WTC11 (cell line): Measurements from ENCODE around the gene HCLS1. TPM values are rescaled to one million over a fixed set of nuclear protein-coding genes. Genes with fewer than 3 reads are reported as not detected.
"Not testable (repeated sequence)": the region's sequence is repeated elsewhere in the genome, so short reads cannot be mapped to it uniquely, and the experiment has no call there.

Experiments used
- ATAC-seq: fragments of 200-7000 bp; cut with Tn5 transposase; 2 replicates; pipeline ENCODE4 v1.10.0; 2021; ENCODE audit warnings: mild to moderate bottlenecking, moderate library complexity
- CTCF ChIA-PET: fragments of 300-600 bp; sonication (Branson Sonifier 250); formaldehyde crosslinking; loops from one replicate; lab custom pipeline; 2021; ENCODE audit warnings: antibody characterized with exemption; lab: Charles Lee
- POLR2A ChIA-PET: fragments of 350-600 bp; sonication (Branson Sonifier 250); formaldehyde crosslinking; loops from one replicate; lab custom pipeline; 2021; ENCODE audit warnings: antibody characterized with exemption; lab: Charles Lee
- DNase-seq: peaks from one replicate; pipeline ENCODE4 v3.0.0; 2021; ENCODE audit warnings: low spot score
- H3K27ac Mint-ChIP-seq: 2 replicates; pipeline ENCODE4 v1.8.0; 2021; ENCODE audit warnings: mixed read lengths
- H3K27me3 Mint-ChIP-seq: 2 replicates; pipeline ENCODE4 v1.8.0; 2021; ENCODE audit warnings: low read depth, mild to moderate bottlenecking, moderate library complexity, mixed read lengths
- H3K36me3 Mint-ChIP-seq: 2 replicates; pipeline ENCODE4 v1.8.0; 2021; ENCODE audit warnings: mixed read lengths
- H3K4me1 Mint-ChIP-seq: 2 replicates; pipeline ENCODE4 v1.8.0; 2022; ENCODE audit warnings: mixed read lengths
- H3K4me3 Mint-ChIP-seq: 2 replicates; pipeline ENCODE4 v1.8.0; 2021; ENCODE audit warnings: mild to moderate bottlenecking, moderate library complexity, mixed read lengths
- H3K9me3 Mint-ChIP-seq: 2 replicates; pipeline ENCODE4 v1.8.0; 2021; ENCODE audit warnings: mixed read lengths
- CBFB ChIP-seq: sonication (generic); formaldehyde crosslinking; IDR thresholded peaks from 2 replicates; pipeline ENCODE4 v1.8.1; 2022; ENCODE audit warnings: mild to moderate bottlenecking, low read depth, missing genetic modification reagents
- CREM ChIP-seq: sonication (generic); formaldehyde crosslinking; IDR thresholded peaks from 2 replicates; pipeline ENCODE4 v1.8.1; 2022; ENCODE audit warnings: mild to moderate bottlenecking, missing genetic modification reagents, moderate library complexity
- GRHL2 ChIP-seq: fragments of 250-450 bp; sonication (Bioruptor Pico); IDR thresholded peaks from 2 replicates; pipeline ENCODE4 v1.8.0; 2022; ENCODE audit warnings: mild to moderate bottlenecking, moderate library complexity; ENCODE audit not compliant: insufficient replicate concordance, severe bottlenecking
- IRF2 ChIP-seq: sonication (generic); formaldehyde crosslinking; IDR thresholded peaks from 2 replicates; pipeline ENCODE4 v1.8.0; 2022; ENCODE audit warnings: low read depth, missing genetic modification reagents, borderline replicate concordance
- JAZF1 ChIP-seq: fragments of 250-450 bp; sonication (Bioruptor Pico); IDR thresholded peaks from 2 replicates; pipeline ENCODE4 v1.9.0; 2021; ENCODE audit warnings: moderate library complexity, mild to moderate bottlenecking, inconsistent platforms
- KAT7 ChIP-seq: sonication (generic); formaldehyde crosslinking; IDR thresholded peaks from 2 replicates; pipeline ENCODE4 v1.8.1; 2023; ENCODE audit warnings: missing genetic modification reagents, mild to moderate bottlenecking, borderline replicate concordance
- MXD4 ChIP-seq: fragments of 250-450 bp; sonication (Bioruptor Pico); IDR thresholded peaks from 2 replicates; pipeline ENCODE4 v1.8.0; 2021; ENCODE audit warnings: mild to moderate bottlenecking, moderate library complexity, borderline replicate concordance
- MYBL2 ChIP-seq: sonication (generic); formaldehyde crosslinking; IDR thresholded peaks from 2 replicates; pipeline ENCODE4 v1.8.1; 2023; ENCODE audit warnings: mild to moderate bottlenecking, moderate library complexity, missing genetic modification reagents
- NFATC4 ChIP-seq: fragments of 250-450 bp; sonication (Bioruptor Pico); IDR thresholded peaks from 2 replicates; pipeline ENCODE4 v1.9.0; 2021; ENCODE audit warnings: mild to moderate bottlenecking
- NFE2L1 ChIP-seq: sonication (generic); formaldehyde crosslinking; IDR thresholded peaks from 2 replicates; pipeline ENCODE4 v1.8.1; 2023; ENCODE audit warnings: missing genetic modification reagents
- OVOL2 ChIP-seq: fragments of 250-450 bp; sonication (Bioruptor Pico); IDR thresholded peaks from 2 replicates; pipeline ENCODE4 v1.9.0; 2021; ENCODE audit warnings: mild to moderate bottlenecking, borderline replicate concordance
- TEAD1 ChIP-seq: sonication (generic); formaldehyde crosslinking; IDR thresholded peaks from 2 replicates; pipeline ENCODE4 v1.8.0; 2022; ENCODE audit warnings: mild to moderate bottlenecking, missing genetic modification reagents
- ZNF263 ChIP-seq: sonication (generic); formaldehyde crosslinking; IDR thresholded peaks from 2 replicates; pipeline ENCODE4 v1.8.1; 2022; ENCODE audit warnings: low read depth, mild to moderate bottlenecking, moderate library complexity, missing genetic modification reagents
- ZNF317 ChIP-seq: sonication (generic); formaldehyde crosslinking; IDR thresholded peaks from 2 replicates; pipeline ENCODE4 v1.8.1; 2023; ENCODE audit warnings: low read depth, mild to moderate bottlenecking, moderate library complexity, missing genetic modification reagents, borderline replicate concordance
- ZNF671 ChIP-seq: fragments of 250-450 bp; sonication (Bioruptor Pico); IDR thresholded peaks from 2 replicates; pipeline ENCODE4 v1.8.0; 2021; ENCODE audit warnings: mild to moderate bottlenecking
- total RNA-seq: library from RNA; stranded (reverse); gene quantifications from 3 replicates; pipeline ENCODE4 v1.2.3, GENCODE V29; 2021
- TF ChIP-seq, protein P1 (sequence below): fragments of 250-450 bp; sonication (Bioruptor Pico); IDR thresholded peaks from 2 replicates; pipeline ENCODE4 v1.9.0; 2021; ENCODE audit warnings: mild to moderate bottlenecking
- TF ChIP-seq, protein P2 (sequence below): sonication (generic); formaldehyde crosslinking; IDR thresholded peaks from 2 replicates; pipeline ENCODE4 v1.8.1; 2023; ENCODE audit warnings: mild to moderate bottlenecking, missing genetic modification reagents
- TF ChIP-seq, protein P3 (sequence below): sonication (generic); formaldehyde crosslinking; IDR thresholded peaks from 2 replicates; pipeline ENCODE4 v1.8.1; 2022; ENCODE audit warnings: mild to moderate bottlenecking, missing genetic modification reagents, moderate library complexity, borderline replicate concordance
- TF ChIP-seq, protein P4 (sequence below): fragments of 200-600 bp; IDR thresholded peaks from 2 replicates; pipeline ENCODE4 v1.8.0; 2022; ENCODE audit warnings: antibody characterized with exemption
- TF ChIP-seq, protein P5 (sequence below): sonication (generic); formaldehyde crosslinking; IDR thresholded peaks from 2 replicates; pipeline ENCODE4 v1.8.0; 2022; ENCODE audit warnings: mild to moderate bottlenecking, missing genetic modification reagents

HCLS1 gene
- total RNA-seq, 1 experiment from 2014 or later: 2.6 TPM

DNA sequence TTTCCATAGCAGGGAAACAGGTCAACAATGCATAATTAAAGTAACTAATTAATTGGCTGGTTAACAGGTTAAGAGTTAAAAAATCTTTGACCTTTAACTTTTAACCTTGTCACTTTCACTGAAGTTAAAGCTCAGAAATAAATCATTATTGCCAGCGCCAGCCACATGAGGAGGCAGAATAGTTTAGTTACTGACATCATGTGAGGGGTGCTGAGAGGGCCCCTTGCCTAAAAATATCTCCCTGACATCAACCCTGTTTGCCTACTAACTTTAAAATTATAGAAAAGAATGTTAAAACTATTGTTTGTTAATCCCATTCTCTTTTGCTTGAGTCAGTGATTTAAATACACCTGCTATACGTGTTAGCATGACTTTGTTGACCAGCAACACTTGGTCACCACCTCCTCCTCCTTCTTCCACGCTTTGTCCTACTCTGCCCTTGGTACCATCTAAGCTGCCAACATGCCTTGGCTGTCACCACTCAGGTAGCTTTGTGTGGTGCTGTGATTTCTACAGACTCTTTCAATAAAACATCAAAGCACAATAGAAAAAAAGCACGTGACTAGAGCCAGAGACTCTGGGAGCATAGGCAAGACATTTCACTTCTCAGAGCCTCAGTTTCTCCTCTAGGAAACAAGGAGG is 64.8 kb downstream of the HCLS1 start (continued):
- TF ChIP-seq OVOL2 (CRISPR knock-in tag): no peak
- no peak for TF ChIP-seq ZNF671 (CRISPR knock-in tag)
- TF ChIP-seq, protein P1, sequence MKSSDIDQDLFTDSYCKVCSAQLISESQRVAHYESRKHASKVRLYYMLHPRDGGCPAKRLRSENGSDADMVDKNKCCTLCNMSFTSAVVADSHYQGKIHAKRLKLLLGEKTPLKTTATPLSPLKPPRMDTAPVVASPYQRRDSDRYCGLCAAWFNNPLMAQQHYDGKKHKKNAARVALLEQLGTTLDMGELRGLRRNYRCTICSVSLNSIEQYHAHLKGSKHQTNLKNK (CRISPR knock-in tag): no peak
- TF ChIP-seq JAZF1: no peak
- no peak for TF ChIP-seq ZNF317 (CRISPR knock-in tag)

DNA sequence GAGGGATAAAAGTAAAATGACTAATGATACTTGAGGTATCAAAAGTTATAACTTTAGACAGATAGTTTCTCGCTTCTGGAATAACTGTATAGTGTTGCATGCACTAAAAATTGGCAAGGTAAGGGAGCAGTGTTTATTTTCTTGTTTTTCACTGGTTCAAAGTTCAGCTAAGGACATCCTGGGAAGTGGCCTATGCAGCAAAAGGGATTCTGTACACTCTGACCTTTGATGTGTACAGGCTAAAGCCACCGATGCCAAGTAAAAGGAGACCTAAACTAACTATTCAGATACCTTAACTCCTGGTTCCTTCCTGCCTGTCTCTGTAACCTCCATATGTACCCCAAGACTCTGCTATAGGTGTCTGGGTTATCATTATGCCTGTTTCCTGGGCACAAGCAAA is 65.9 kb downstream of the HCLS1 start:
- no peak overlapping the region for H3K4me3 Mint-ChIP-seq
- POLR2A ChIA-PET: interaction anchor here (1.1 kb wide), 1 partner anchor 48 kb away, joined by 3 read pairs; no protein-coding TSS in a partner anchor
- no peaks in the 10 kb centered on the region for H3K27me3 Mint-ChIP-seq
- H3K4me1 Mint-ChIP-seq: peaks cover 69% of the 10 kb centered on the region
- CTCF ChIA-PET: interaction anchor here (3.2 kb wide), 1 partner anchor 48 kb away, joined by 18 read pairs; the partner anchor contains the start of gene POLQ
- DNase-seq (no peak), ATAC-seq (no peak)
- H3K27ac Mint-ChIP-seq: peak overlapping the region; percentile 86
- H3K36me3 Mint-ChIP-seq: no peaks in the 10 kb centered on the region
- TF ChIP-seq, protein P2, sequence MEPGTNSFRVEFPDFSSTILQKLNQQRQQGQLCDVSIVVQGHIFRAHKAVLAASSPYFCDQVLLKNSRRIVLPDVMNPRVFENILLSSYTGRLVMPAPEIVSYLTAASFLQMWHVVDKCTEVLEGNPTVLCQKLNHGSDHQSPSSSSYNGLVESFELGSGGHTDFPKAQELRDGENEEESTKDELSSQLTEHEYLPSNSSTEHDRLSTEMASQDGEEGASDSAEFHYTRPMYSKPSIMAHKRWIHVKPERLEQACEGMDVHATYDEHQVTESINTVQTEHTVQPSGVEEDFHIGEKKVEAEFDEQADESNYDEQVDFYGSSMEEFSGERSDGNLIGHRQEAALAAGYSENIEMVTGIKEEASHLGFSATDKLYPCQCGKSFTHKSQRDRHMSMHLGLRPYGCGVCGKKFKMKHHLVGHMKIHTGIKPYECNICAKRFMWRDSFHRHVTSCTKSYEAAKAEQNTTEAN: no peak
- TF ChIP-seq, protein P3, sequence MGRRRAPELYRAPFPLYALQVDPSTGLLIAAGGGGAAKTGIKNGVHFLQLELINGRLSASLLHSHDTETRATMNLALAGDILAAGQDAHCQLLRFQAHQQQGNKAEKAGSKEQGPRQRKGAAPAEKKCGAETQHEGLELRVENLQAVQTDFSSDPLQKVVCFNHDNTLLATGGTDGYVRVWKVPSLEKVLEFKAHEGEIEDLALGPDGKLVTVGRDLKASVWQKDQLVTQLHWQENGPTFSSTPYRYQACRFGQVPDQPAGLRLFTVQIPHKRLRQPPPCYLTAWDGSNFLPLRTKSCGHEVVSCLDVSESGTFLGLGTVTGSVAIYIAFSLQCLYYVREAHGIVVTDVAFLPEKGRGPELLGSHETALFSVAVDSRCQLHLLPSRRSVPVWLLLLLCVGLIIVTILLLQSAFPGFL (CRISPR knock-in tag): no peak
- TF ChIP-seq ZNF263 (CRISPR knock-in tag) (no peak), CBFB (CRISPR knock-in tag) (no peak), NFATC4 (CRISPR knock-in tag) (no peak)
- H3K9me3 Mint-ChIP-seq: no peaks in the 10 kb centered on the region

DNA sequence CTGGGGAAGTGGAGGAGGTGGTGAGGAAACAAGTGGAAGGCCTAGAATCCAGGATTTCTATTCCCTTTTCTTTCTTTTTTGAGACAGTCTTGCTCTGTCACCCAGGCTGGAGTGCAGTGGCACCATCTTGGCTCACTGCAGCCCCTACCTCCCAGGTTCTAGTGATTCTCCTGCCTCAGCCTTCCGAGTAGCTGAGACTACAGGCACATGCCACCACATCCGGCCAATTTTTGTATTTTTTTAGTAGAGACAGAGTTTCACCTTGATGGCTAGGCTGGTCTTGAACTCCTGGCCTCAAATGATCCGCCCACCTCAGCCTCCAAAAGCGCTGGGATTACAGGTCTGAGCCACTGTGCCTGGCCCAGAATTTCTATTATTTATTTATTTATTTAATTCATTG is 66.9 kb downstream of the HCLS1 start:
- not testable (repeated sequence) for H3K27me3 Mint-ChIP-seq, H3K9me3 Mint-ChIP-seq, H3K36me3 Mint-ChIP-seq, DNase-seq
- ATAC-seq: peak; percentile 16
- peaks cover 71% of the 10 kb centered on the region for H3K4me1 Mint-ChIP-seq
- H3K4me3 Mint-ChIP-seq: peak overlapping the region; percentile 45
- POLR2A ChIA-PET: interaction anchor here (0.6 to 1.6 kb wide), 8 partner anchors 9 to 428 kb away, joined by 3 to 4 read pairs (median 4); partner anchors contain the start of genes EAF2, GOLGB1, ILDR1 and IQCB1
- CTCF ChIA-PET: interaction anchor here (0.7 to 3.2 kb wide), 6 partner anchors 8 to 55 kb away, joined by 3 to 18 read pairs (median 4); partner anchors contain the start of gene POLQ
- H3K27ac Mint-ChIP-seq: peak overlapping the region; percentile 100

DNA sequence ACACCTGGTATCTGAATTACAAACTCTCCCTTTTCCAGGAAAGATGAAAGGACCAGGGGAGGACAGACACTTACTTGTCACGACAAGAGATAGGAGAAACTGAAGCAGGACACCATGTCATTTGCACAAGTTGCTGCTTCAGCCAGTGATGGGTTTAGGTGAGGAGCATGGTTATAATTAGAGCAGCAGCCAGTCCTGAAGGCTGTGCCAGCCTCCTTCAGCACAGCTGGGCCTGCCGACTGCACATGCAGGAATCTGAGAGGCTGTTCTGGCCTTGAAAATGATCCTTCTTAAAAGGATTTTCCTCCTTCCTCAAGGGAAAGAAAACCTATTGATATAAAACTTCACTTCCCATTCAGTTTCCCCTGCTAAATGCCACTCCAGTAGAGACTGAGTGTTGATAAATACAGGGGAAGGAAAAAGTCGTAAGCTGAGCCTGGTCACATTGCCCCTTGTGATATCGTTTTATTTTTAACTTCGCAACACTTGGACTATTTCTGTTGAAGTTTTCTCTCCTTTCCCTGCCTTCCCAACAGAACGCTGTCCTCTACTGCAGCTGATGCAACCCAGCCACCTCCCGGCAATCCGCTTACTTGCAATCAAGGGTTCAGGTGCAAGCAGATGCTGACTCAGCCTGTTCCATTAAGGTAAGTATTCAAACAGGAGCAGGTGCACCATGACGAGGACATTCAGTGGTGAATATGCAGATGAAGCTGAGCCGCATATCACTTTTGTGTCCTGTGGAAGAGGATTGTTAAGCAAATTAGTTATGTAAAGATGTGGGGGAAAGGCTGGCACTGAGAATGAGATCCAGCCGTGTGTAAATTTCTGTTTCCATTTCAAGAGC is 67.6 kb downstream of the HCLS1 start, which contains the start of gene FBXO40:
Gene FBXO40 (plus strand): TSS at position 524 of the 847 bp plus-strand sequence. CDS start 27,197 bp downstream, outside the sequence.
- Mint-ChIP-seq H3K36me3 (no peaks in the 10 kb centered on the region), H3K27me3 (no peaks in the 10 kb centered on the region), H3K4me1 (peaks cover 69% of the 10 kb centered on the region), H3K27ac (peak within 1 kb of the TSS; percentile 100), H3K4me3 (peak within 1 kb of the TSS; percentile 45), H3K9me3 (no peaks in the 10 kb centered on the region)
- CTCF ChIA-PET: interaction anchor here (0.7 to 3.2 kb wide), 8 partner anchors 9 to 772 kb away, joined by 3 to 18 read pairs (median 4); partner anchors contain the start of gene POLQ
- POLR2A ChIA-PET: interaction anchor here (0.6 to 1.6 kb wide), 8 partner anchors 10 to 429 kb away, joined by 3 to 4 read pairs (median 4); partner anchors contain the start of genes EAF2, GOLGB1, ILDR1 and IQCB1
- DNase-seq (peak; percentile 88), ATAC-seq (peak; percentile 96)
- TF ChIP-seq NFATC4 (CRISPR knock-in tag): no peak
- TF ChIP-seq TEAD1: peak; percentile 90; the same call in 1 of the 2 replicates
- TF ChIP-seq, protein P2: 0 out of 2 replicates have a peak, but pooled peaks have one; percentile 72
- no peak for TF ChIP-seq MXD4 (CRISPR knock-in tag)
- no peak for TF ChIP-seq GRHL2 (CRISPR knock-in tag)
- TF ChIP-seq, protein P4, sequence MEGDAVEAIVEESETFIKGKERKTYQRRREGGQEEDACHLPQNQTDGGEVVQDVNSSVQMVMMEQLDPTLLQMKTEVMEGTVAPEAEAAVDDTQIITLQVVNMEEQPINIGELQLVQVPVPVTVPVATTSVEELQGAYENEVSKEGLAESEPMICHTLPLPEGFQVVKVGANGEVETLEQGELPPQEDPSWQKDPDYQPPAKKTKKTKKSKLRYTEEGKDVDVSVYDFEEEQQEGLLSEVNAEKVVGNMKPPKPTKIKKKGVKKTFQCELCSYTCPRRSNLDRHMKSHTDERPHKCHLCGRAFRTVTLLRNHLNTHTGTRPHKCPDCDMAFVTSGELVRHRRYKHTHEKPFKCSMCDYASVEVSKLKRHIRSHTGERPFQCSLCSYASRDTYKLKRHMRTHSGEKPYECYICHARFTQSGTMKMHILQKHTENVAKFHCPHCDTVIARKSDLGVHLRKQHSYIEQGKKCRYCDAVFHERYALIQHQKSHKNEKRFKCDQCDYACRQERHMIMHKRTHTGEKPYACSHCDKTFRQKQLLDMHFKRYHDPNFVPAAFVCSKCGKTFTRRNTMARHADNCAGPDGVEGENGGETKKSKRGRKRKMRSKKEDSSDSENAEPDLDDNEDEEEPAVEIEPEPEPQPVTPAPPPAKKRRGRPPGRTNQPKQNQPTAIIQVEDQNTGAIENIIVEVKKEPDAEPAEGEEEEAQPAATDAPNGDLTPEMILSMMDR: no peak
- TF ChIP-seq IRF2: no peak
- TF ChIP-seq, protein P5, sequence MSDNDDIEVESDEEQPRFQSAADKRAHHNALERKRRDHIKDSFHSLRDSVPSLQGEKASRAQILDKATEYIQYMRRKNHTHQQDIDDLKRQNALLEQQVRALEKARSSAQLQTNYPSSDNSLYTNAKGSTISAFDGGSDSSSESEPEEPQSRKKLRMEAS (CRISPR knock-in tag): peak; percentile 63; the same call in 1 of the 2 replicates
- TF ChIP-seq MYBL2 (CRISPR knock-in tag): no peak
- TF ChIP-seq CREM (CRISPR knock-in tag): peak; percentile 65; the same call in 1 of the 2 replicates
- peak; percentile 100 for TF ChIP-seq NFE2L1 (CRISPR knock-in tag)
- no peak for TF ChIP-seq KAT7 (CRISPR knock-in tag)
